OCI-LY3 (cell line): ENCODE data around the gene NDFIP1.

Experiments
- H2AFZ ChIP-seq: fragments of 200-600, 300-600 bp; shearing (Covaris generic); 2 replicates; pipeline ENCODE4 v1.6.0; 2014; ENCODE audit warnings: antibody characterized with exemption, low read depth, low read length
- H3K27ac ChIP-seq: fragments of 200-600, 300-600 bp; sonication (generic); 2 replicates; pipeline ENCODE4 v1.5.1; 2014; ENCODE audit warnings: mild to moderate bottlenecking, low read length, moderate library complexity, mixed read lengths
- H3K27me3 ChIP-seq: fragments of 200-600, 300-600 bp; sonication (generic); 2 replicates; pipeline ENCODE4 v1.6.1; 2014; ENCODE audit warnings: low read depth, low read length, mixed read lengths
- H3K36me3 ChIP-seq: fragments of 200-600, 300-600 bp; sonication (generic); replicated peaks from 2 replicates; pipeline ENCODE3; 2014; ENCODE audit warnings: low read depth, low read length, mixed read lengths
- H3K4me1 ChIP-seq: fragments of 300-600, 200-600 bp; sonication (generic); 2 replicates; pipeline ENCODE4 v1.6.1; 2014; ENCODE audit warnings: low read length, mixed read lengths
- H3K4me2 ChIP-seq: fragments of 200-600, 300-600 bp; sonication (generic); 2 replicates; pipeline ENCODE4 v1.6.1; 2014; ENCODE audit warnings: low read length, mixed read lengths
- H3K4me3 ChIP-seq: fragments of 300-600, 200-600 bp; sonication (generic); 2 replicates; pipeline ENCODE4 v1.5.1; 2014; ENCODE audit warnings: antibody characterized with exemption, mild to moderate bottlenecking, low read length, moderate library complexity
- H3K79me2 ChIP-seq: fragments of 300-600, 200-600 bp; shearing (Covaris generic); 2 replicates; pipeline ENCODE4 v1.6.1; 2014; ENCODE audit warnings: mild to moderate bottlenecking, low read length, mixed read lengths
- H3K9ac ChIP-seq: fragments of 300-600, 200-600 bp; shearing (Covaris generic); 2 replicates; pipeline ENCODE4 v1.6.0; 2014; ENCODE audit warnings: mild to moderate bottlenecking, low read length, moderate library complexity
- H3K9me3 ChIP-seq: fragments of 200-600, 300-600 bp; shearing (Covaris generic); 2 replicates; pipeline ENCODE4 v1.6.1; 2014; ENCODE audit warnings: low read length, mixed read lengths; ENCODE audit not compliant: insufficient read depth
- H4K20me1 ChIP-seq: fragments of 200-600, 300-600 bp; sonication (generic); 2 replicates; pipeline ENCODE4 v1.6.1; 2016; ENCODE audit warnings: low read length, mixed read lengths; ENCODE audit not compliant: insufficient read depth
- EZH2phosphoT487 ChIP-seq: fragments of 200-600 bp; shearing (Covaris generic); IDR thresholded peaks from 2 replicates; pipeline ENCODE4 v1.6.1; 2018; ENCODE audit warnings: antibody characterized with exemption, mixed run types, low read depth
- TF ChIP-seq, protein P1 (sequence below): fragments of 200-600, 300-600 bp; sonication (generic); IDR thresholded peaks from 2 replicates; pipeline ENCODE4 v1.5.1; 2014; ENCODE audit warnings: antibody characterized with exemption, low read length, low read depth

NDFIP1 gene

DNA sequence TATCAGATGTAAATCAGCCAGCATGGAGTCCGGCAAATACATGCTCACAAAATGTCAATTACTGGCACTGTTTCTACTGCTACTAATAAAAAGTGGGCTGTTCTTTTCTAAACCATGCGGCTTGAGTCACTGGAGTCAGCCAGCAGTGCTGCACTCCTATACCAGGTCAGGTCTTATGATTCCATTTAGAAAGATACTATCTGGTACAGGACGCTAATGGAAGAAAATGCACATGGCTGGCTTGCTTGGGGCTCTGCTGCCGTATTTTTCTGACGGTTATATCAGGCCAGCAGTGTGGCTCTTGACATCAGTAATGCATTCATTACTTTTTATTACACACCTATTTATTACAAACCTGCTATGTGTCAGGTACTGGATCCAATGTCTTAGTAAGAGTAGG lies 74.3 kb downstream of the NDFIP1 start:
- Histone ChIP-seq H4K20me1 (no peaks in the 10 kb centered on the region), H3K36me3 (no peaks in the 10 kb centered on the region), H3K4me1 (no peaks in the 10 kb centered on the region), H3K9me3 (no peaks in the 10 kb centered on the region), H3K4me3 (no peak overlapping the region), H3K79me2 (no peaks in the 10 kb centered on the region), H2AFZ (no peak overlapping the region), H3K27ac (no peak overlapping the region), H3K9ac (no peak overlapping the region), H3K4me2 (no peak overlapping the region), H3K27me3 (no peaks in the 10 kb centered on the region)
- TF ChIP-seq, protein P1, sequence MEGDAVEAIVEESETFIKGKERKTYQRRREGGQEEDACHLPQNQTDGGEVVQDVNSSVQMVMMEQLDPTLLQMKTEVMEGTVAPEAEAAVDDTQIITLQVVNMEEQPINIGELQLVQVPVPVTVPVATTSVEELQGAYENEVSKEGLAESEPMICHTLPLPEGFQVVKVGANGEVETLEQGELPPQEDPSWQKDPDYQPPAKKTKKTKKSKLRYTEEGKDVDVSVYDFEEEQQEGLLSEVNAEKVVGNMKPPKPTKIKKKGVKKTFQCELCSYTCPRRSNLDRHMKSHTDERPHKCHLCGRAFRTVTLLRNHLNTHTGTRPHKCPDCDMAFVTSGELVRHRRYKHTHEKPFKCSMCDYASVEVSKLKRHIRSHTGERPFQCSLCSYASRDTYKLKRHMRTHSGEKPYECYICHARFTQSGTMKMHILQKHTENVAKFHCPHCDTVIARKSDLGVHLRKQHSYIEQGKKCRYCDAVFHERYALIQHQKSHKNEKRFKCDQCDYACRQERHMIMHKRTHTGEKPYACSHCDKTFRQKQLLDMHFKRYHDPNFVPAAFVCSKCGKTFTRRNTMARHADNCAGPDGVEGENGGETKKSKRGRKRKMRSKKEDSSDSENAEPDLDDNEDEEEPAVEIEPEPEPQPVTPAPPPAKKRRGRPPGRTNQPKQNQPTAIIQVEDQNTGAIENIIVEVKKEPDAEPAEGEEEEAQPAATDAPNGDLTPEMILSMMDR, result no peak
- TF ChIP-seq EZH2phosphoT487, result no peak

DNA sequence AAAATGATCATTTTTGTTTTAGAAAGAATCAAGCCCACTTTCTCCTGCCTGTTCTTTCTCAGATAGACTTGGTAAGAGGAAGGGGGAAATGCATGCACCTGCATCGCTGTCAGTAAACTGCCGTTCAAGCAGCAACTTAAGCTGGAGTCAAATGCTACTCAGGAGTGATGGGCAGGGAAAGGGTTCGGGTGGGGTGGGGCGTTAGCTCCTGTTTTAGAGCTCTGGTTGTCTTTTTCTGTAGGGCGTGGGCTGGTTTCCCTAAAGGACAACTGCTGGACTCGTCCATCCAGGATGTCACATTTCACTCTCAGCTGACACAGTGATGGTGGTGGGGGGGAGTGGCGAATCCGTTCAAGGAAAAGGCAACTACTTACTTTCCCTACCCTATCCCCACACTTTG lies 75.0 kb downstream of the NDFIP1 start:
- H3K9ac ChIP-seq, result no peak overlapping the region
- no peak for TF ChIP-seq EZH2phosphoT487
- TF ChIP-seq, protein P1, result no peak

DNA sequence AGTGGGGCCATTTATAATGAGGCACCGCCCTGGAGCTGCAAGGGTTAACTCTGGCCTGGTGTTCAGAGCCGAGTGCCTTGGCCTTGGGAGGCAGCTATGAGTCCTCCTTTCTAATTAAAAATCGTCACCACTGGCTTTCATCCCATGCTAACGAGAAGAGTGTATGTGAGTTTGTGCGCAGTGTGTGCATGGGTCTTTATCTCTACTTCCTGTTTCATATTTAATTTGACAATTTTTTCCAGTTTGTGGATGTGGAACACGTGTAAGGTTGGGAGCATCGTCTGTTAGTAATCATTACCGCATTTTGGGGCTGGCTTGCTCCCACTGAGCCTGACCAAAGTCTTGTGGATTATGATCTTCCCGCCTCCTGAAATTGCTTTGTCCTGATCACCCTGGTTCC lies 76.4 kb downstream of the NDFIP1 start:
- Histone ChIP-seq H3K79me2 (no peaks in the 10 kb centered on the region), H3K36me3 (no peaks in the 10 kb centered on the region), H2AFZ (no peak overlapping the region), H3K9me3 (no peaks in the 10 kb centered on the region), H3K9ac (no peak overlapping the region), H3K27me3 (no peaks in the 10 kb centered on the region), H3K4me1 (no peaks in the 10 kb centered on the region), H3K27ac (no peak overlapping the region), H3K4me3 (no peak overlapping the region), H4K20me1 (no peaks in the 10 kb centered on the region), H3K4me2 (no peak overlapping the region)
- no peak for TF ChIP-seq EZH2phosphoT487
- TF ChIP-seq, protein P1, result no peak

More for the DNA sequence above, 75.0 kb downstream of the NDFIP1 start:
- Histone ChIP-seq H3K27ac (no peak overlapping the region), H3K9me3 (no peaks in the 10 kb centered on the region), H3K4me3 (no peak overlapping the region), H3K79me2 (no peaks in the 10 kb centered on the region), H3K27me3 (no peaks in the 10 kb centered on the region), H2AFZ (no peak overlapping the region), H3K4me2 (no peak overlapping the region), H4K20me1 (no peaks in the 10 kb centered on the region), H3K36me3 (no peaks in the 10 kb centered on the region), H3K4me1 (no peaks in the 10 kb centered on the region)

DNA sequence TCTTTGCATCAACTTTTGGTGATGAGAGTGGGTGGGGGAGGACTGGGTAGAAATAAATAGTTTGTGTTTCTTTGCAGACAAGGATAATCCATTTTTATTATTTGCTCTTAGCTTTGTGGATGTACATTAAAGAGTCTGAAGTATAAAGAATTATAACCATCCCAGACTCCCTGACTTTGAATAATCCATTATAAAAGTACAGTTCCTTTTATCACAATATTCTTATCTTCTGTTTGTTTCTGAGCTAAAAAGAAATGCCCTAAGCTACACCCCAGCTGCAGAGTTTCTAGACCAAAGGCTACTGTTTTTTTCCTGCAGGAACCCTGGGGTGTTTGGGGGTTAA lies 77.9 kb downstream of the NDFIP1 start:
- no peaks in the 10 kb centered on the region for H3K36me3 ChIP-seq
- H3K4me2 ChIP-seq, result no peak overlapping the region
- no peak overlapping the region for H2AFZ ChIP-seq
- H3K4me1 ChIP-seq, result no peaks in the 10 kb centered on the region
- no peaks in the 10 kb centered on the region for H3K27me3 ChIP-seq
- no peak overlapping the region for H3K9ac ChIP-seq
- no peak for TF ChIP-seq EZH2phosphoT487
- TF ChIP-seq, protein P1, result no peak
- no peaks in the 10 kb centered on the region for H4K20me1 ChIP-seq
- H3K9me3 ChIP-seq, result no peaks in the 10 kb centered on the region
- H3K27ac ChIP-seq, result no peak overlapping the region
- H3K79me2 ChIP-seq, result no peaks in the 10 kb centered on the region
- H3K4me3 ChIP-seq, result no peak overlapping the region
